Bronchial epithelial cell (primary cell): Measurements from ENCODE around the gene PPP6R3. TPM values are rescaled to one million over a fixed set of nuclear protein-coding genes. Genes with fewer than 3 reads are reported as not detected.

Experiments used
- DNase-seq: peaks from one replicate; pipeline ENCODE4 v3.0.0-alpha.2; 2010; ENCODE audit warnings: low read depth
- FAIRE-seq: peaks from 2 replicates; lab custom pipeline; 2011; peaks lifted over from hg19 to GRCh38; lab: Jason Lieb, UNC
- H3K27me3 ChIP-seq: 2 replicates; pipeline ENCODE4 v1.5.1; 2011; ENCODE audit warnings: low read length; ENCODE audit not compliant: control insufficient read depth, insufficient read depth
- H3K36me3 ChIP-seq: 2 replicates; pipeline ENCODE4 v1.5.1; 2011; ENCODE audit warnings: low read length; ENCODE audit not compliant: control insufficient read depth, insufficient read depth
- H3K4me3 ChIP-seq: 2 replicates; pipeline ENCODE4 v1.5.1; 2011; ENCODE audit warnings: mild to moderate bottlenecking, low read depth, low read length, control low read depth
- CTCF ChIP-seq: IDR thresholded peaks from 2 replicates; pipeline ENCODE4 v1.5.1; 2011; ENCODE audit warnings: mild to moderate bottlenecking, moderate library complexity, low read length, control low read depth, inconsistent platforms; ENCODE audit not compliant: insufficient read depth, severe bottlenecking
- total RNA-seq: library from RNA; depleted of rRNA; stranded (reverse); fragments of >200 nt; gene quantifications from 2 replicates; pipeline ENCODE4 v1.2.1, GENCODE V29; 2014

PPP6R3 gene
- total RNA-seq, 1 donor from 2014 or later = 93.5 TPM

DNA sequence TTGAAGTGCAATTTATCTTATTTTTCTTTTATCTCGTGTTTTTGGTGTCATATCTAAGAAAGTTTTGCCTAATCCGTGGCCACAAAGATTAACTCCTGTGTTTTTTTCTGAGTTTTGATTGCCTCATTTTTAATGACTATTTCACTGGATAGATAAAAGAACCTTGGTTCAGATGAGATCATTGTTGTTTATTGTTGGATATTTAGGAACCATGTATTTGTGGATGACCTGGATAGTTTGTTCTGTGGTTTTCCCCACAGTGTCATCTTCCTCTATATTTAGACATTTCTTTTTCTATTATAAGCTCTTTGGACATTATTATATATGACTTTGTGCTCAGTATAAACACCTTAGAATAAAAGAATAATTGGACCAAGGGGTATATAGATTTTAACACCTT, 37.2 kb downstream of the PPP6R3 start:
- no peak for FAIRE-seq
- no peak for DNase-seq
- Histone ChIP-seq H3K36me3 (no peaks in the 10 kb centered on the region), H3K27me3 (no peaks in the 10 kb centered on the region), H3K4me3 (no peak overlapping the region)
- no peak for TF ChIP-seq CTCF

- FAIRE-seq (no peak), DNase-seq (no peak)
- no peak overlapping the region for H3K4me3 ChIP-seq
- TF ChIP-seq CTCF = no peak
- no peaks in the 10 kb centered on the region for H3K36me3 ChIP-seq
- H3K27me3 ChIP-seq = no peaks in the 10 kb centered on the region
Observed at GRCh38 chr11:68498321-68498720, 37.8 kb downstream of the PPP6R3 start.

- DNase-seq = no peak
- TF ChIP-seq CTCF = no peak
- Histone ChIP-seq H3K4me3 (no peak overlapping the region), H3K36me3 (no peaks in the 10 kb centered on the region), H3K27me3 (no peaks in the 10 kb centered on the region)
- FAIRE-seq = no peak
Observed at GRCh38 chr11:68498903-68499883, 38.6 kb downstream of the PPP6R3 start.

DNA sequence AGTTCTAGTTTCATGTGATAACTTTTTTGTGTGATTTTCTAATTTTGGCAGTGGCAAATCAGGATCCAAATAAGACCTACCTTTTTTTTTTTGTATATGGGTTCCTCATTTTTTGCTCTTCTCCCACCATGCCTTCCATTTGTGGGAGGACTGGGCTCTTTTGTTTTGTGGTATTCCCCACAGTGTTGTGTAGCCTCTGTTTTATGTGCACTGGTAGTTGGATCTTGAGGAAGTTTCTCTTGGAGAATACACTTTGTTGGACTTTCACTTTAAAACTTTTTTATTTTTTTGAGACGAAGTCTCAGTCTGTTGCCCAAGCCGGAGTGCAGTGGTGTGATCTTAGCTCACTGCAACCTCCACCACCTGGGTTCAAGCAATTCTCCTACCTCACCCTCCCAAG, 39.7 kb downstream of the PPP6R3 start:
- no peak for TF ChIP-seq CTCF
- Histone ChIP-seq H3K27me3 (no peaks in the 10 kb centered on the region), H3K4me3 (no peak overlapping the region), H3K36me3 (peaks cover 2% of the 10 kb centered on the region)
- FAIRE-seq (no peak), DNase-seq (no peak)

GRCh38 chr11:68501813-68502212, 41.3 kb downstream of the PPP6R3 start:
- peaks cover 2% of the 10 kb centered on the region for H3K36me3 ChIP-seq
- FAIRE-seq (no peak), DNase-seq (no peak)
- no peak overlapping the region for H3K4me3 ChIP-seq
- no peak for TF ChIP-seq CTCF
- H3K27me3 ChIP-seq = no peaks in the 10 kb centered on the region

DNA sequence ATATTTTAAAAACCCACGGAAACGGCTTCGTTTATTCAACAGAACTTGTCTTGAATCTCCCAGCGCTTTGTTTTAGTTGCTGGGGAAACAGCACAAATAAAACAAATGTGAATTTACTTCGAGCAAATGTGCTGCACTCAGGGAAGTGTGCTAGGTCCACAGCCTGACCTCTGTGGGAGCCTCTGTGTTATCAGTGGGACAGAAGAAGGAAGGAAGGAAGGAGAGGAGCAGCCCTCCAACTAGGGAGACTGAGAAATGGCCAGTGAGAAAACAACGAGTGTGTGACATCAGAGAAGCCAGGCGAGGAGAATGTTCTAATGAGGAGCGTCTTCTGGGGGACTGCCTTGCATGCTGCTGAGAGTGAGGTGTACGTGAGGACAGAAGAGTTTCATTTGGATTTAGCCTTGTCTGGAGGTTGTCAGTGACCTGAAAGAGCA, 42.7 kb downstream of the PPP6R3 start:
- H3K36me3 ChIP-seq = peaks cover 2% of the 10 kb centered on the region
- no peak for DNase-seq
- no peaks in the 10 kb centered on the region for H3K27me3 ChIP-seq
- no peak overlapping the region for H3K4me3 ChIP-seq
- FAIRE-seq = no peak
- TF ChIP-seq CTCF = no peak
